Spleen (tissue), 11 donors: ENCODE measurements around the gene ANKRD11. TPM values are rescaled to one million over a fixed set of nuclear protein-coding genes. Genes with fewer than 3 reads are reported as not detected.
A peak's percentile ranks its signal among the peaks of the same experiment; 100 is the strongest.

ENCODE experiments used
- DNase-seq: peaks from one replicate; pipeline ENCODE4 v3.0.0-alpha.2; 2020
- H3K27ac ChIP-seq, 8 donors: fragments of 200-600 bp; sonication (generic) in 7 of 8; 1 replicate in 4 of 8; 2 replicates in 4 of 8; pipeline versions ENCODE4 v1.5.0 to v1.8.0; 2016 to 2021; ENCODE audit warnings: inconsistent platforms in 4 of 8, mild to moderate bottlenecking in 4 of 8, moderate library complexity in 1 of 8
- H3K27me3 ChIP-seq, 7 donors: fragments of 200-600 bp; sonication (generic) in 6 of 7; replicated peaks in 1 of 7; 1 replicate in 4 of 7; 2 replicates in 3 of 7; pipeline versions ENCODE4 v1.5.0 to v1.8.0; 2016 to 2021; ENCODE audit warnings: inconsistent platforms in 3 of 7, mild to moderate bottlenecking in 1 of 7
- H3K36me3 ChIP-seq, 6 donors: fragments of 200-600 bp; sonication (generic) in 5 of 6; 1 replicate in 4 of 6; 2 replicates in 2 of 6; pipeline versions ENCODE4 v1.5.0 to v1.8.0; 2016 to 2021; ENCODE audit warnings: inconsistent platforms in 2 of 6
- H3K4me1 ChIP-seq, 6 donors: fragments of 200-600 bp; sonication (generic) in 5 of 6; 1 replicate in 3 of 6; 2 replicates in 3 of 6; pipeline versions ENCODE4 v1.5.0 to v1.8.0; 2016 to 2021; ENCODE audit warnings: inconsistent platforms in 3 of 6
- H3K4me3 ChIP-seq, 8 donors: fragments of 200-600 bp; sonication (generic) in 7 of 8; 1 replicate in 4 of 8; 2 replicates in 4 of 8; pipeline versions ENCODE4 v1.5.0 to v1.8.0; 2016 to 2021; ENCODE audit warnings: inconsistent platforms in 4 of 8, mild to moderate bottlenecking in 4 of 8, moderate library complexity in 2 of 8
- H3K9me3 ChIP-seq, 8 donors: fragments of 200-600 bp; sonication (generic) in 7 of 8; 1 replicate in 4 of 8; 2 replicates in 4 of 8; pipeline versions ENCODE4 v1.5.0 to v1.8.0; 2016 to 2021; ENCODE audit warnings: inconsistent platforms in 4 of 8
- POLR2A ChIP-seq, 3 donors: fragments of 450-650 bp; IDR thresholded peaks; one replicate each; pipeline ENCODE4 v1.5.1; 2017; ENCODE audit warnings: antibody characterized with exemption in 3 of 3, mild to moderate bottlenecking in 1 of 3
- POLR2AphosphoS5 ChIP-seq, 3 donors: sonication (generic); formaldehyde crosslinking; IDR thresholded peaks; one replicate each; pipeline ENCODE4 v1.5.1; 2017; ENCODE audit warnings: antibody characterized with exemption in 3 of 3
- WGBS, 5 donors: extraction: QIAGEN DNeasy Blood & Tissue Kit in 3 of 5; methylation state at CpG; one replicate each; pipeline versions ENCODE4 v1.1.5 to v1.1.7; 2013 to 2018; 5-methylcytosine and 5-hydroxymethylcytosine counted together
- intact Hi-C: fragments of 100-400 bp; cut with DNase I; formaldehyde crosslinking; loops from one replicate; pipeline ENCODE4 v1.15.0; 2023; ENCODE audit warnings: low total_unique reads
- polyA plus RNA-seq, 3 donors: library from polyadenylated mRNA; stranded (reverse); fragments of 200-250 nt; gene quantifications; one replicate each; pipeline ENCODE4 v1.2.1, GENCODE V29; 2013
- total RNA-seq, 7 donors: library from RNA; depleted of rRNA in 3 of 7; stranded (reverse); fragments of >200 nt in 3 of 7; fragmentation: NEBNext Ultra II Directional in 4 of 7; extraction: Animal tissue kit (Norgen Biotek cat#: 25700) in 4 of 7; gene quantifications; one replicate each; pipeline versions ENCODE4 v1.1.0 to v1.2.1, GENCODE V29; 2016 to 2021
- TF ChIP-seq, protein P1 (sequence below), 11 experiments: fragments of 200-600 bp in 7 of 11; fragments of 450-650 bp in 4 of 11; sonication (generic) in 4 of 11; IDR thresholded peaks in 8 of 11; conservative IDR thresholded peaks in 3 of 11; 1 replicate in 7 of 11; 2 replicates in 4 of 11; pipeline versions ENCODE4 v1.4.0 to v1.8.0; 2016 to 2021; ENCODE audit warnings: antibody characterized with exemption in 11 of 11, inconsistent platforms in 4 of 11, mild to moderate bottlenecking in 1 of 11
- donor health status: healthy with polysubstance abuse.
- donor health status: DM: no; HTN: no; CAD: no; lungs with moderate emphysema.
- donor health status: DM: no; HTN: no; CAD: no.
- donor health status: Bipolar disorder and iron deficiency.
- donor health status: healthy.
- donor health status: DM: no; HTN: no; CAD: no.
- donor health status: DM: yes; HTN: yes; CAD: no.

Gene ANKRD11
- total and polyA plus RNA-seq, 10 donors = 29.0 to 203 (median 128) TPM

- H3K4me3 ChIP-seq = no peak overlapping the region
- intact Hi-C loops = no loop called here
Measured at GRCh38 chr16:89530401-89531381, 40.3 kb upstream of the ANKRD11 start.

DNA sequence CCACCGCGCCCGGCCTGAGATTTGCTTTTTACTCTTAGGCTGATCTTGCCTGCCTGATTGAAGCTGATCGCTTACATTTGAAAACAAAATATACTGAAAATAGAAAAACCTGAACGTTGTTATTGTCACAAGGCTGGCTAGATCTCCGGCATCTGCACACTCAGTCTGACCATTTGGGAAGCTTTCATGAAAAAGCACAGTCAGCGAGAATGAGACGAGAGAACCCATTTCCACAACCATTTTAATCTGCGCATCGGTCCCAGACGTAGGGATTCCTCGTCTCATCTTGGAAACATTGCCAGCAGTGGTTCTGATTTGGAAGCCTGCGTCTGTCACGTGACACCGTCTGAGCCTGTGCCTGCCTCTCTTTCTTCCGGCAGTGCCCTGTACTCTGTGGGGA lies 38.7 kb upstream of the ANKRD11 start:
- Histone ChIP-seq H3K4me3 (no peak overlapping the region), H3K36me3 (peaks cover 0 to 100% (median 79%) of the 10 kb centered on the region in 6 donors), H3K27ac (no peak overlapping the region), H3K9me3 (no peaks in the 10 kb centered on the region), H3K27me3 (no peaks in the 10 kb centered on the region), H3K4me1 (peaks cover 5 to 56% (median 30%) of the 10 kb centered on the region in 6 donors)
- TF ChIP-seq, protein P1, sequence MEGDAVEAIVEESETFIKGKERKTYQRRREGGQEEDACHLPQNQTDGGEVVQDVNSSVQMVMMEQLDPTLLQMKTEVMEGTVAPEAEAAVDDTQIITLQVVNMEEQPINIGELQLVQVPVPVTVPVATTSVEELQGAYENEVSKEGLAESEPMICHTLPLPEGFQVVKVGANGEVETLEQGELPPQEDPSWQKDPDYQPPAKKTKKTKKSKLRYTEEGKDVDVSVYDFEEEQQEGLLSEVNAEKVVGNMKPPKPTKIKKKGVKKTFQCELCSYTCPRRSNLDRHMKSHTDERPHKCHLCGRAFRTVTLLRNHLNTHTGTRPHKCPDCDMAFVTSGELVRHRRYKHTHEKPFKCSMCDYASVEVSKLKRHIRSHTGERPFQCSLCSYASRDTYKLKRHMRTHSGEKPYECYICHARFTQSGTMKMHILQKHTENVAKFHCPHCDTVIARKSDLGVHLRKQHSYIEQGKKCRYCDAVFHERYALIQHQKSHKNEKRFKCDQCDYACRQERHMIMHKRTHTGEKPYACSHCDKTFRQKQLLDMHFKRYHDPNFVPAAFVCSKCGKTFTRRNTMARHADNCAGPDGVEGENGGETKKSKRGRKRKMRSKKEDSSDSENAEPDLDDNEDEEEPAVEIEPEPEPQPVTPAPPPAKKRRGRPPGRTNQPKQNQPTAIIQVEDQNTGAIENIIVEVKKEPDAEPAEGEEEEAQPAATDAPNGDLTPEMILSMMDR (IDR thresholded peaks at IDR 0.05 in 8 of 11, conservative IDR thresholded peaks at IDR 0.05 in 3 of 11) = no peak
- TF ChIP-seq POLR2AphosphoS5 (IDR thresholded peaks at IDR 0.05) (no peak), POLR2A (IDR thresholded peaks at IDR 0.05) (no peak)
- intact Hi-C loops = no loop called here
- 84 to 91% (median 89%) methylated on average over 16 of the region's 16 CpGs for WGBS, 5 donors
- no peak for DNase-seq

More at GRCh38 chr16:89530401-89531381, 40.3 kb upstream of the ANKRD11 start:
- TF ChIP-seq, protein P1 (IDR thresholded peaks at IDR 0.05 in 8 of 11, conservative IDR thresholded peaks at IDR 0.05 in 3 of 11) = no peak
- peak in 1 of 3 donors; percentile 27 for TF ChIP-seq POLR2AphosphoS5 (IDR thresholded peaks at IDR 0.05)
- H3K4me1 ChIP-seq = peaks cover 13 to 56% (median 38%) of the 10 kb centered on the region in 6 donors
- no peak overlapping the region for H3K27ac ChIP-seq
- DNase-seq = no peak
- no peaks in the 10 kb centered on the region for H3K9me3 ChIP-seq
- no peaks in the 10 kb centered on the region for H3K27me3 ChIP-seq
- peaks cover 0 to 100% (median 72%) of the 10 kb centered on the region in 6 donors for H3K36me3 ChIP-seq
- WGBS, 5 donors = 93 to 96% (median 94%) methylated on average over 35 to 37 of the region's 37 CpGs

DNA sequence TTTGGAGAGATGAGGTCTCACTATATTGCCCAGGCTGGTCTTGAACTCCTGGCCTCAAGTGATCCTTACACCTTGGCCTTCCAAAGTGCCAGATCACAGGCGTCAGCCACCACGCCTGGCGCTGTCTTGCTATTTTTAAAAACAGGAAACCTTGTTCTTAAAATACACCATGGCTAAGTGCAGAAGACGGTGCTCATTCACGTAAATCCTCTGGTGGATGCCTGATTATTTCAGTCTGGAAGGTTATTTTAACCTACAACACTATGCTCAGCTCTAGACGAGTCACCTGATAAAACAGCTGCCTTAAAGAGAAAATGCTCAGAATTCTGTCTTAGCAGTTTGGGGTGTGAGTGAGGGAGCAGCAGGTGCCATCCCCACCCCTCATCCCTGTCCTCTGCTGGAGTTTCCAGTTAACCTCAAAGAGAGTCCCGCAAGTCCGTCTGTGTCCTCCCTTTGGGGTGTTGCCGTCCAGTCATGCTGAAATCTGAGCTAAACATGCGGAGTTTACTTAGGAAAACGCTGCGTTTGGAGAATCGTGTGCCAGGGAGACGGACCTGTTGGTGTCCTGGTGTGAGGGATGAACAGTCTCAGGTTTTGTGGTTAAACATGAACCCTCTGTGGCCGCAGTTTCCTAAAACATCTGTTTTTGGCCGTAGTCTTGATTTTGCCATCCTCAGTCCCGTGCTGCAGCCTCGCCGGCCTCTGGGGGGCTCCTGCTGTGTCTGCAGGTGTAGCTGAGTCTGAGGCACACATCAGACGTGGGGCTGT lies 35.0 kb upstream of the ANKRD11 start:
- no peaks in the 10 kb centered on the region for H3K27me3 ChIP-seq
- H3K36me3 ChIP-seq = peaks cover 0 to 100% (median 88%) of the 10 kb centered on the region in 6 donors
- H3K27ac ChIP-seq = no peak overlapping the region

More for the DNA sequence above, 35.0 kb upstream of the ANKRD11 start:
- intact Hi-C loops = no loop called here
- 54 to 68% (median 61%) methylated on average over 20 of the region's 20 CpGs for WGBS, 5 donors
- no peak for DNase-seq
- TF ChIP-seq POLR2AphosphoS5 (IDR thresholded peaks at IDR 0.05) = no peak
- TF ChIP-seq POLR2A (IDR thresholded peaks at IDR 0.05) = no peak
- TF ChIP-seq, protein P1 (IDR thresholded peaks at IDR 0.05 in 8 of 11, conservative IDR thresholded peaks at IDR 0.05 in 3 of 11) = no peak
- Histone ChIP-seq H3K9me3 (no peaks in the 10 kb centered on the region), H3K4me3 (no peak overlapping the region), H3K4me1 (peaks cover 0 to 31% (median 7%) of the 10 kb centered on the region in 6 donors)
